ENCODE measurements around the gene FAM168B. TPM values are rescaled to one million over a fixed set of nuclear protein-coding genes. Genes with fewer than 3 reads are reported as not detected.

Gene FAM168B
- total RNA-seq, 1 experiment from 2014 or later: 81.4 TPM

GRCh38 chr2:131122496-131122895, 29.2 kb upstream of the FAM168B start:
- Histone ChIP-seq H4K5ac (ENCODE audit: insufficient read length, low read depth, low read length) (no peak overlapping the region), H3K4me2 (ENCODE audit: insufficient read depth, insufficient read length, low read length) (no peak overlapping the region), H2AFZ (ENCODE audit: low read length) (no peak overlapping the region), H2BK120ac (ENCODE audit: low read depth, low read length, poor library complexity, severe bottlenecking) (no peak overlapping the region), H3K9ac (ENCODE audit: extremely low read depth, insufficient read length, low read length) (no peak overlapping the region), H3T11ph (ENCODE audit: low read length) (no peak overlapping the region), H3K14ac (ENCODE audit: insufficient read depth, low read length) (no peak overlapping the region), H3K23ac (ENCODE audit: insufficient read length, low read depth, low read length) (no peak overlapping the region), H3K18ac (ENCODE audit: insufficient read length, low read depth, low read length) (no peak overlapping the region), H4K91ac (ENCODE audit: insufficient read length, low read depth, low read length) (no peak overlapping the region), H3K79me1 (ENCODE audit: insufficient read depth, low read depth, low read length, poor library complexity, severe bottlenecking) (peaks cover 3% of the 10 kb centered on the region), H3K4me1 (ENCODE audit: insufficient read depth, low read length) (no peaks in the 10 kb centered on the region), H4K8ac (replicated peaks; ENCODE audit: insufficient read length, low read depth, low read length) (no peak overlapping the region), H3K27me3 (ENCODE audit: insufficient read depth, low read length) (no peaks in the 10 kb centered on the region), H3K56ac (ENCODE audit: insufficient read length, low read depth, low read length) (no peak overlapping the region), H3K23me2 (ENCODE audit: insufficient read length, low read depth, low read length, poor library complexity, severe bottlenecking) (no peaks in the 10 kb centered on the region), H3K79me2 (ENCODE audit: insufficient read depth, low read length) (peaks cover 13% of the 10 kb centered on the region; the same call in 1 of the 2 replicates), H3K4ac (ENCODE audit: low read depth, low read length) (no peak overlapping the region), H2BK20ac (ENCODE audit: low read depth, low read length, poor library complexity, severe bottlenecking) (no peak overlapping the region), H2AK5ac (ENCODE audit: insufficient read length, low read length) (no peak overlapping the region), H3K27ac (ENCODE audit: insufficient read length, low read depth, low read length) (no peak overlapping the region), H3K9me3 (ENCODE audit: control insufficient read depth, low read depth, low read length) (no peaks in the 10 kb centered on the region), H2BK5ac (ENCODE audit: insufficient read length, low read length) (no peak overlapping the region), H2BK15ac (ENCODE audit: low read depth, low read length) (no peak overlapping the region), H4K20me1 (ENCODE audit: control insufficient read depth, insufficient read depth, insufficient read length) (no peaks in the 10 kb centered on the region), H2BK12ac (ENCODE audit: insufficient read length, low read depth, low read length) (no peak overlapping the region)
- no peaks in the 10 kb centered on the region; the same call in 1 of the 2 replicates for H3K27me3 Mint-ChIP-seq (ENCODE audit: low read depth)
- H3K9me3 Mint-ChIP-seq: no peaks in the 10 kb centered on the region; a peak in 1 of 5 replicates
- peaks cover 6 to 8% of the 10 kb centered on the region in 2 experiments; a peak in 3 of 4 replicates for H3K4me1 Mint-ChIP-seq
- WGBS (ENCODE audit: extremely low coverage, insufficient read length, low lambda C conversion rate): no CpG with 5 or more reads among the region's 4 CpGs
- H3K4me3 Mint-ChIP-seq: no peak overlapping the region
- DNase-seq: no peak
- H3K27ac Mint-ChIP-seq: no peak overlapping the region
- no peak for TF ChIP-seq CTCF (conservative IDR thresholded peaks at IDR 0.05)
- peaks cover 33 to 48% (median 47%) of the 10 kb centered on the region in 3 experiments for H3K36me3 Mint-ChIP-seq (ENCODE audit: insufficient read depth in 1 of 3, low read depth in 3 of 3)

All from H9 (cell line).